Measurements from ENCODE around the gene IFNL4.
A peak's percentile ranks its signal among the peaks of the same experiment; 100 is the strongest.
"Not testable (repeated sequence)": the region's sequence is repeated elsewhere in the genome, so short reads cannot be mapped to it uniquely, and the experiment has no call there.

The IFNL4 gene

DNA sequence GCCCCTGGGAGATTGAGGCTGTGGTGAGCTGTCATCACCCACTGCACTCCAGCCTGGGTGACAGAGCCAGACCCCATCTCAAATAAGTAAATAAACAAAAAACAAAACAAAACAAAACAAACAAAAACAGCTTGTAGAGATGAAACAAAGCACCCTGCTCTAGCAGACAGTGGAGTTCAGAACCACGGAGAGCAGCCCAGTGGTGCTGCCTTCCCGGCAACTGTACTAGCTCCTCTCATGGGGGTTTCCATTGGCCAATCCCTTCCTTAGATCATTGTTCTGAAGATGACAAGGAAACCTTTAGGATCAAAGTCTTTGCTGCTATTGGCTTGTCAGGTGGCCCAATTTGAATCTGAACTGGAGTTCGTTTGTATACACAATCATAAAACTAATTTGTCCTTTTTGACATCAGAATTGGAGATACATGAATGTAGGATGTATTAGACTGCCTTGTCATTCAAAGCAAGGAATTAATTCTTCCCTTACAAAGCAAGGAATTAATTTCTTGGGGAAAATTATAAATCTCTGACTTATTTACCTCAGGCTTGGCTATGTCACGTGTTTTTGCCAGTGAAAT, 24.9 kb downstream of the IFNL4 start:
- DNase-seq (ENCODE audit: low read depth): no peak

DNA sequence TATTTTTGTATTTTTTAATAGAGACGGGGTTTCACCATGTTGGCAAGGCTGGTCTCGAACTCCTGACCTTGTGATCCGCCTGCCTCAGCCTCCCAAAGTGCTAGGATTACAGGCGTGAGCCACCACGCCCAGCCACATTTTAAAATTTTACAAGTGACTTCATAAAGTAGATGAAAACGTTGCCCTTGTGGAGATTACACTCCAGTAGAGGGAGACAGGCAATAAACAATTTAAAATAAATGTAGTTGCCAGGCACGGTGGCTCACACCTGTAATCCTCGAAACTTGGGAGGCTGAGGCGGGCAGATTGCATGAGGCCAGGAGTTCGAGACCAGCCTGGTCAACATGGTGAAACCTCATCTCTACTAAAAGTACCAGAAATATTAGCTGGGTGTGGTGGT, 29.5 kb downstream of the IFNL4 start:
- DNase-seq (ENCODE audit: low read depth): not testable (repeated sequence)

DNA sequence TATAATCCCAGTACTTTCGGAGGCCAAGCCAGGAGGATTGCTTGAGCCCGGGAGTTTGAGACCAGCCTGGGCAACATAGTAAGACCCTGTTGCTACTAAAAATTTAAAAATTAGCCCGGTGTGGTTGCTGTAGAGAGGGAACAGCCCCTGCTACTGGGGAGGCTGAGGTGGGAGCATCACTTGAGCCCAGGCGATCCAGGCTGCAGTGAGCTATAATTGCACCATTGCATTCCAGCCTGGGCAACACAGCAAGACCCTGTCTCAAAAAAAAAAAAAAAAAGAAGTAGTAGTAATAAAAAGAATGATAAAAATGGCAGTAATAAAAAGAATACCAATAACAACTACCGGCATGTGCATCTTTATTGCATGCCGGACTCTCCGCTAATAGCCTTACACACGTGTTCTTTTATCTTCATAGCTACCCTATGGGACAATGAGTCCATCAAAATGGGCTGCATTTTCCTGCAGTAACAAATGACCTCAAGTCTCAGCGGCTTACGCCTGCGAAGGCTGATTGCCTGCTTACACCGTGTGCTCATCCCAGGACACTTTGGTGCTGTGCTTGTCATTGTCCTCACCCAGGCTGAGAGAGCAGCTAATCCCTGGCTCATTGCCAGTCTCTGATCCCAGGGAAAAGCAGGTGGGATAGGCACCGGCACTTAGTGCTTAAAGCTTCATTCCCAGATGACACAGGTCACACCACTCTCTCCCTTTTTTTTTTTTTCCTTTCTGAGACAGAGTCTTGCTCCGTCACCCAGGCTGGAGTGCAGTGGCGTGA, 30.2 kb downstream of the IFNL4 start:
- DNase-seq (ENCODE audit: low read depth): no peak

DNA sequence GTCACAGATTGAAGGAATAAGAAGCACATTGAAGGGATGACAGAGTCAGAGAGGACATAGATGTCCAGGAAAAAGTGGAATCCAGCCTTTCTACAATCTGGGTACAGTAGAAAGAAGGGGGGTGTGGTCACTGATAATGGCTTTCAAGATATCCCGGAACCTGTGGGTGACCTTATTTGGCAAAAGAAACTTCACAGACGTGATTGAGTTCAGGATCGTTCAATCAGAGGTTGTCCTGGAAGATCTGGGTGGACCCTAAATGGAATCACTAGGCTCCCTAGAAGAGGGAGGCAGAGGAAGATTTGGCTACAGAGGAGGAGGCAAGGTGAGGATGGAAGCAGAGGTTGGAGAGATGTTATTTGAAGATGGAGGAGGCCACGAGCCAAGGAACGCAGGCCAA, 31.6 kb downstream of the IFNL4 start:
- no peak for DNase-seq (ENCODE audit: low read depth)

DNA sequence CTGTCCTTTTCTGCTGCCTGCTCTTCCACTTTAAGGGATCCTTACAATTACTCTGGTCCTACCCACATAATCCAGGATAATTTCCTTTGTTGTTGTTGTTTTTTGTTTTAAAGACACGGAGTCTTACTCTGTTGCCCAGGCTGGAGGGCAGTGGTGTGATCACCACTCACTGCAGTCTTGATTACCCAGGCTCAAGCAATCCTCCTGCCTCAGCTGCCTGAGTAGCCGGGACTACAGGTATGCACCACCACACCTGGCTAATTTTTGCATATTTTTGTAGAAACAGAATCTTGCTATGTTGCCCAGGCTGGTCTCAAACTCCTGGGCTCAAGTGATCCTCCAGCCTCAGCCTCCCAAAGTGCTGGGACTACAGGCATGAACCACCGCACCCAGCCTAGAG, 33.3 kb downstream of the IFNL4 start:
- not testable (repeated sequence) for DNase-seq (ENCODE audit: low read depth)

DNA sequence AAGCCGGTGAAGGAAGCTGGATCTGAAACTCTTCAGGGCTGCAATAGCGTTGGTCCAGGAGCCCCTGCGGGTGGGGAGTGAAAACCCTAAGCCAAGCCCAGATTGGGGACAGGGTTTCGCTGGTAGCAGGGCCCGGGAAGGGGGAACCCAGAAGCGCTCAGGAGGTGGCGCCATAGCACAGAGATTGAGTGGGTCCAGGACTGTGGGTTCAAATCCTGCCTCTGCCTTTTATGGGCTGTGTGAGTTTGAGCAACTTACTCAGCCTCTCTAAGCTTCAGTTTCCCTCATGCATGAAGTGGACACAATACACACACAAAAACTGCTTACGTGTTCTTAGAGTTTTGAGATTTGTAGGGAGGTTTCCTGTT, 36.3 kb downstream of the IFNL4 start:
- peak; percentile 24 for DNase-seq (ENCODE audit: low read depth)

DNA sequence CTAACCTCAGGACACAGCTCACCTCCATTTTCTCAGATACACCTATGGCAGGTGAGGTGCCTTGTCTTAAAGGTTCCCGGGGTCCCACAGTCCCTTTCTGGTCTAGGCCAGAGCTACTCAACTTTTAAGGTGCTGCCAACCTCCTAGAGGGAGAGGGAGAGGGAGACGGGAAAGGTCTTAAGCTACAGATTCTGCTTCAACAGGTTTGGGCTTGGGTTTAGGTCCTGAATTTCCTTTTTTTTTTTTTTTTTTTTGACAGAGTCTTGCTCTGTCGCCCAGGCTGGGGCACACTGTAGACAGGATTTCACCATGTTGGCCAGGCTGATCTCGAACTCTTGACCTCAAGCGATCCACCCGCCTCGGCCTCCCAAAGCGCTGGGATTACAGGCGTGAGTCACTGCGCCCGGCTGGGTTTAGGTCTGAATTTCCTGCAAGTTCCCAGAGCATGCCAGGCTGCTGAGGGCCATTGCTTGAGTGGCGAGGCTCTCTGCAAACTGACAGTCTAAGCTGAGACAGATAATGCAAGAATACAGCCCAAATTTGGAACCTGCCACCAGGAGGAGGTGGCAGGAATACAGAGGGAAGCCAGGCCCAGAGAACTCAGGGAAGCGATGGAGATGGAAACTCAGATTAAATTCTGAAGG, 36.8 kb downstream of the IFNL4 start:
- DNase-seq (ENCODE audit: low read depth): no peak

DNA sequence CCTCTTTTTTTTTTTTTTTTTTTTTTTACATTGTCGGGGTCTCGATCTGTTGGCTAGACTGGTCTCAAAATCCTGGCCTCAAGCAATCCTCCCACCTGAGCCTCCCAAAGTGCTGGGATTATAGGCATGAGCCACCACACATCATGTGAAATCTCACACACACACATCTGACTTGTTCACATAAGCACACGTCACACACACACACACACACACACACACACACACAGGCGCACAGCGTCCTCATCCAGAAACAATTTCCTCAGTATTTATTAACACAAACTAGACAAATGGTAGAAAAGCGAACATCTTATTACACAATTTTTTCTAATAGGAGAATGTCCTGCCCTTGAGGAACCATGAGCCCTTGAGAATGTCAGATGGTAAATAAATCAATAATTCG, 39.5 kb downstream of the IFNL4 start:
- no peak for DNase-seq (ENCODE audit: low read depth)

DNA sequence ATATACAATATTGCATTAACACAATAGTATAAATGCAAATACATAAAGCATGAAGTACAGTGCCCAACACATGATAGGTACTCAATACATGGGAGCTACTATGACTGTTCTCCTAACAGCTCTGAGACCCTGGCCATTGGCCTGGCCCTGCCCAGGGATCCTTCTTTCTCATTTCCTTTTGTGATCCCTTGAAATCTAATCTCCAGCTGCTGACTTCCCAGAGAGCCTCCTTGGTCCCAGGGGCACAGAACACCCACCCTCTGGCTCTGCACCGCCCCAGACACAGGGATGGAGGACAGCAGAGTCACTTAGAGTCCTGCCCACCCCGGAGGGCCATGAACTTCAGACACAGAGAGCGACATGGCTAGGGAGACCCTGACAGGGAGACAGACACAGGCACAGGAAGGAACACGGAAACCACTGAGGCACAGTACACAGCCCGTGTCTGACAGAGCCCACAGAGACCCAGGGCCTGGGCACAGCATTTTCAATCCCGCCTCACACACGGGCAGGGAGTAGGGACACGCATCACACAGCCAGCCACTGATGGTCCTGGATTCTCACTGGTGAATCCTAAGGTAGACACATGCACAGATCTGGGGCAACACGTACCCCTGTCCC, 40.4 kb downstream of the IFNL4 start:
- no peak for DNase-seq (ENCODE audit: low read depth)

DNA sequence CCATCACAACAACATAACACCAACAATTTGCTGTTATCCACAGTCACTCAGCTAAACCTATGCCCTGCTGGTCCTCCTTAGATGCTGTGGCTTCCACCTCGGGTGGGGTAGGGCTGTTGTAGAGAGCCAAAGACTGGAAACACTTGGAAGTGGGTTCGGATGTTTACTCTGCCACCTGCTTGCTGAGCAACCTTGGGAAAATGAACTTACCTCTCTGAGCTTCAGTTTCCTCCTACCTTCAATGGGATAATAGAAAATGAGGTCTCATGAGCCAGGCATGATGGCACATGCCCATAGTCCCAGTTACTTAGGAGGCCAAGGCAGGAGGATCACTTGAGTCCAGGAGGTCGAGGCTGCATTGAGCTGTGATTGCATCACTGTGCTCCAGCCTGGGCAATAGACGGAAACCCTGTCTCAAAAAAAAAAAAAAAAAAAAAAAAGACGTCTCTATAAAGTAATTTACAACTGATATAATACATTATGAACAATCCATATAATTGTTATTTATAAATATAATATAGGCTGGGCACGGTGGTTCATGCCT, 41.3 kb downstream of the IFNL4 start:
- DNase-seq (ENCODE audit: low read depth): no peak

DNA sequence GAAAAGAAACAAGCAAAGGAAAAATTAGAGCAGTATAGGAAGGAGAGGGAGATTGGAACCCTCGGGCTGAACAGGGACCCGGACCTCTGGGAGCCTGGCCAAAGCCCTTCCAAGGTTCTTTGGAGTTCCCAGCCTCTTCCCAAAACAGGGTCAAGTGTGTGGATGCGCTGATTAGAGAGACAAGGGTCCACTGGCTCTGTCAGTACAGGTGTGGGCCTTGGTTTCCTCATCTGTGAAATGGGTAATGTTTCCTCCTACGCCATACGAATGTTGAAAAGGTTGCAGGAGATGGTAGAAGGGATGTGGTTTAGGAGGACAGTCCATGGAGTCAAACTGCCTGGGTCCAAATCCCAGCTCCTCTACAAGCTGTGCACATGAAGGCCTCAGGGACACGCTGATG, 42.5 kb downstream of the IFNL4 start:
- DNase-seq (ENCODE audit: low read depth): no peak

DNA sequence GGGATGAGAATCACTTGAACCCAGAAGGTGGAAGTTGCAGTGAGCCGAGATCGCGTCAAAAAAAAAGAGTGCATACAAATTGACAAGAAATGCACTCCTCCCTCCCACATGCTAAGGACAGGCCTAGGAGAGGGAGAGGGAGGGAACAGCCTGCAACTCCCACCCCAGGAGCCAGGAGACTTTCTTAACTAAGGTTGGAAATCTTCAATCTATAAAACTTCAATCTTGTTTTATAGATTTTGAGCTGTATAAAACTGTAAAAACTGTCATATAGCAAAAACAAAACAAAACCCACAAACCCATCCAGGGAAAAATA, 43.2 kb downstream of the IFNL4 start:
- no peak for DNase-seq (ENCODE audit: low read depth)

DNA sequence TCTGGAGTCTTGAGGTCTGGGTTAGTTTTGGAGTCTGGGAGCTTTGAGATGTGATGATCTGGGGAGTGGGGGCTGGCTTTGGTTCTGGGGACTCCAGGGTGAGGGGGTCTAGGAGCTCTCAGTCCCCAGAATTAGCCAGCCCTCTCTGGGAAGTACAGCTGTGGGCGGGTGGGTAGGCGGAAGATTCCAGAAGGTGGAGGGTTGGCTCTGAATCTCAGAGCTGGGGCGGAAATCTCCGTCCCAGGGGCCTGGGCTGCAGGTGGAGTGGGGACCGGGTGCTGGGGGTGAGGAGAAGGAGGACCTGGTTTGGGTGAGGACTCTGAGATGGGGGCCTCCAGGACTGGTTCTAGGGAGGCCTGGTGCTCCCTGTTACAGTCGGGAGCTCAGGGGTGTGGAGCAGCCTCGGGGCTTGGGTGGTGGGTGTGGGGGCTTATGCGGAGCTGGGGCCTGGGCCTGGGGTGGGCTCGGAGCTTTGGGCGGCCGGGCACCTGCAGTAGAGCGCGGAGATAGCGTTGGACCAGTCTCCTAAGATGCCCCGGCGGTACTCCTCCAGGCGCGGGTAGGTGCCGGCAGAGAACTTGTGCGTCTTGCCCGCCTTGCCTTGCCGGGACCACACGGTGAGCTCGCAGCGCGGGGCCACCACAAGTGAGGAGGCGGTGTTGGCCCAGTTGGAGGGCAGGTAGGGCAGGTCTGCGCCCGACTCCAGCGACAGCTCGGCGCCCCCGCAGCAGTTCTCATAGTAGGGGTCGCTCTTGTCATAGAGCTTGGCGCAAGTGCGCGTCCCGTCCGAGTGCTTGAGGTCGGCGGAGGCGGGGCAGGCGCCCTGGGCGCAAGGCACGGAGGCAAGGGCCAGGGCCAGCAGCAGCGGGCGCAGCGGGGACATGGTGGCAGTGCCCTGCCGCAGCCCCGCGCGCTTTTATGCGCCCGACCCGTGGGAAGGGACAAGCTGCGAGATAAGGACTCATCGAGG, 45.0 kb downstream of the IFNL4 start, which contains the start of gene SYCN:
Gene SYCN (minus strand): TSS at position 892 of the 970 bp plus-strand sequence. CDS start 9 bp downstream, at position 883.
- no peak for DNase-seq (ENCODE audit: low read depth)

DNA sequence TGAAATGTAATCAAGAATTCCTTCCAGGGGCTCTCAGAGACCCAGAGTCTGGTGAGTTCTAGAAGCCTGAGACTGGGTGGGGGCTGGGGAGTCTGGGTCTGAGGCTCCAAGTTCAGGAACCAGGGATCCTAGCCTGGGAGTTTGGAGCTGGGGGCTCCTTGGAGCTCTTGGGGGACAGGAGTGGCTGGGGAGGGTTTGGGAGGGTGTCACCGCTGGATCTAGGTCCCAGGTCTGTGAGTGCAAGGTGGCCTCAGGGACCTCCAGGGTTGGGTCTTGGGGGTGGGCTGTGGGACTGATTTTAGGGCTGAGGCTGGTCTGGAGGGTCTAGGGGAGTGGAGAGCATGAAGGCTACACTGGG, 45.7 kb downstream of the IFNL4 start:
- no peak for DNase-seq (ENCODE audit: low read depth)

DNA sequence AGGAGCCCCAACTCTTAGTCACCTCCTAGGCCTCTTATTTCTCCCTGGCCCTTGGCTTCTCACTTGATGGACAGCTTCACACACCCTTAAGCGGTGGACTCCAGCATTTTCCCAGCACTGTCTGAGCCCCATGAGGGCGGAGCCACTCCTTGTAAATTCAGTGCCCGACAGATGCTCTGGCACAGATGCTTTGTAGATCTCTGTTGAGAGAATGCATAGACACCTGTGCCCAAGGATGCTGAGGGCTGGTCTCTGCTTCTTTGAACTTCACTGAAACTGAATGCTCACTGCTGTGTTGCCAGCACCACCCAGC, 47.9 kb downstream of the IFNL4 start:
- DNase-seq (ENCODE audit: low read depth): no peak

DNA sequence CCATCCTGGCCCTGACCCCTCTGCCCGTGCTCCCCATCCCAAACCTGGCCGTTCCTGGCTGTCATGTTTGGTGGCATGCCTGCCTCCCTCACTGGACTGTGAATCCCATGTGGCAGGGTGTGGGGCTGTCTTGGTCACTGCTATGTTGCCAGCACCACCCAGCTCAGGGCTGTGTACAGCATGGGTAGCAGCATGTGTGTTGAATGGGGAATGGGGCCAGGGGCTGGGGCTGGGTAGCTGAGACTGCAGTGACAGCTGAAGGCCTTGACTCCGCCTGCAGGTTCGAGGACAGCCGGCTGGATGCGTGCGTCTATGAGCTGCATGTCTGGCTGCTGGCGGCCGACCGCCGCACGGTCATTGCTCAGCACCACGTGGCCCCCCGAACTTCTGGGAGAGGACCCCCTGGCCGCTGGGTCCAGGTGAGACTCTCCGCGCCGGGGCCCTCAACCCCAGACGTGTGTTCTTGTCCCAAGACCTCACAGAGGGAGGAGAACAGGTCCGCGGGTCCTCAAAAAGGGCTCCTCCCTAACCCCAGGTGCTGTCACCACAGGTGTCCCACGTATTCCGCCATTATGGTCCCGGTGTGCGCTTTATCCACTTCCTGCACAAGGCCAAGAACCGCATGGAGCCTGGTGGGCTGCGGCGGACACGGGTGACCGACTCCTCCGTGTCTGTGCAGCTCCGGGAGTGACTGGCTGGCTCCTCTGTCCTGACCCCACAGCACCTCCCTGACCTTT, 48.4 kb downstream of the IFNL4 start:
- DNase-seq (ENCODE audit: low read depth): no peak

DNA sequence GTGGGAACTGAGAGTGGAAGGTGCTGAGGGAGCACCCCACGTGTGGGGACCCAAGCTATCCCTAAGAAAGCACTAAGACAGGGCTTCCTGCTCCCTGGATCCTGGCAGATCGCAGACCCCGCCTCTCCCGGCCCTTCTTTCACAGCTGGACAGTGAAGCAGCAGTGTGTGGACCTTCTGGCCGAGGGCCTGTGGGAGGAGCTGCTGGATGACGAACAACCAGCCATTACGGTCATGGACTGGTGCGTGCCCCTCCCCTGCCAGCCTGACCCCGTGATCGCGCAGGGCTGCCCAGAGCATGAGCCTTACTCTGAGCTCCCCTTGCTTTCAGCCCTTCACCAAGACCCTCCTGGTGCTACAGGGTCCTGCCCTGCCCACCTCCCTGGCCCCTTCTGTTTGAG, 49.6 kb downstream of the IFNL4 start:
- no peak for DNase-seq (ENCODE audit: low read depth)

DNA sequence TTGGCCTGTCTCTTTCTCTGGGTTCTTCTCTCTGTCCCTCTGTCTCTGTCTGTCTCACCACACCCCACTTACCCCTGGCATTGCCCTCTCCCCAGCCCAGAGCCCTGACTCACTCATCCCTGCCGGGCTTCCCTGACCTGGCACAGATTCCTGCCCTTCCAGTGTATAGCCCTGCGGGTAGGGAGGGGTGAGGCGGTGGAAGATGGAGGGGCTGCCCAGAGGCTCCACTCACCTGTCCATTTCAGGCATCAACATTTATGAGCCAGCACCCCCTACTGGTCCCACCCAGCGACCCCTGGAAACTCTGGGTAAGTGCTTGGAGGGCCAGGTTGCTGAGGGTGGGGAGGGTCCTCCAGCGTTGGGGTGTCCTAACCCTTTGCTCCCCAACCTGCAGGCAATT, 50.8 kb downstream of the IFNL4 start:
- DNase-seq (ENCODE audit: low read depth): no peak

DNA sequence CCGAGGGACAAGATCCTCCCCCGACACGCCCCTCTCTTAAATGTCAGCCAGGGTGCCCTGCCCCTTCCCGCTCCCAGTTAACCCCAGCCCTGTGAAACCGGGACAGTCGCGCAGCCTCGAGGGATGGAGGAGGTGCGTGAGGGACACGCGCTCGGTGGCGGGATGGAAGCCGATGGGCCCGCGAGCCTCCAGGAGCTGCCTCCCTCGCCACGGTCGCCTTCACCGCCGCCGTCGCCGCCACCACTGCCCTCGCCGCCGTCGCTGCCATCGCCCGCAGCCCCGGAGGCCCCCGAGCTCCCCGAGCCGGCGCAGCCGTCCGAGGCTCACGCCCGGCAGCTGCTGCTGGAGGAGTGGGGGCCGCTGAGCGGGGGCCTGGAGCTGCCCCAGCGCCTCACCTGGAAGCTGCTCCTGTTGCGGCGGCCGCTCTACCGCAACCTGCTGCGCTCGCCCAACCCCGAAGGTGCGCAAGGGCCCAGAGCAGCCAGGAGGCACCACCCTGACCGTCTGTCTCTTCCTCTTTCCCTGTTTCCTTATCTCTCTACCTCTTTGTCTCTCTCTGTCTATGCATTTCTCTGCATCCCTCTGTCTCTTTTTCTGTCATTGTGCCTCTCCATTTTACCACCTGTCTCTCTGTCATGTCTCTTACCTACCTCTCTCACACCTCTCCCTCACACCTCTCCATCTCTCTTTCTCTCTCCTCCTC, 51.6 kb downstream of the IFNL4 start, which contains the start of gene NCCRP1:
Gene NCCRP1 (plus strand): TSS at position 105 of the 703 bp plus-strand sequence. CDS start 19 bp downstream, at position 124.
- no peak for DNase-seq (ENCODE audit: low read depth)

DNA sequence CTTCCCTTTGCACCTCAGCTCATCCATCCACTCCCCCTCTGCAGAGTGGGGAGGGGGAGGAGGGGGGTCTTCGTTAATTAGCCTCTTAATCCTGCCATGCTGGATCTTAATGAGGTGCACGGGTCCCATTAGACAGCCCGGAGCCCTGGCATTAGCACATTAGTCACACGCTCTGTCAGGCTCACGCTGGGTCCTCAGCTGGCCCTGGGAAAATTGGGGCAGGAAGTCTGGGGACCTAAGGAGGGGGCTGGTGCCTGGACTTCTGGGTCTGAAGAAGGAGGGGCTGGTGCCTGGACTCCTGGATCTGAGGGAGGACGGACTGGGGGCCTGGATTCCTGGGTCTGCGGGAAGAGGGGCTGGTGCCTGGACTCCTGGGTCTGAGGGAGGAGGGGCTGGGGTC, 52.3 kb downstream of the IFNL4 start:
- DNase-seq (ENCODE audit: low read depth): no peak
